BE2C (cell line): Measurements from ENCODE around the gene RNF181.

ENCODE experiments used
- DNase-seq: peaks from one replicate; pipeline ENCODE4 v3.0.0-alpha.2; 2020
- H3K27me3 ChIP-seq: fragments of 250-450 bp; sonication (Bioruptor Pico); 2 replicates; pipeline ENCODE4 v1.5.1; 2020; ENCODE audit warnings: mild to moderate bottlenecking
- H3K36me3 ChIP-seq: fragments of 250-450 bp; sonication (Bioruptor Pico); 2 replicates; pipeline ENCODE4 v1.5.1; 2020; ENCODE audit warnings: mild to moderate bottlenecking
- H3K4me1 ChIP-seq: fragments of 250-450 bp; sonication (Bioruptor Pico); 2 replicates; pipeline ENCODE4 v1.5.1; 2020
- H3K4me3 ChIP-seq: 2 replicates; pipeline ENCODE4 v1.5.1; 2011; ENCODE audit warnings: low read depth, low read length
- H3K9me3 ChIP-seq: fragments of 250-450 bp; sonication (Bioruptor Pico); 2 replicates; pipeline ENCODE4 v1.5.1; 2020
- CTCF ChIP-seq: IDR thresholded peaks from 2 replicates; pipeline ENCODE4 v1.5.1; 2012; ENCODE audit warnings: mild to moderate bottlenecking, low read depth, low read length

Gene RNF181

GRCh38 chr2:85549095-85549494 is 46.5 kb upstream of the RNF181 start:
- no peak for DNase-seq
- Histone ChIP-seq H3K4me1 (no peaks in the 10 kb centered on the region), H3K27me3 (peaks cover 3% of the 10 kb centered on the region; the same call in 1 of the 2 replicates), H3K4me3 (no peak overlapping the region), H3K36me3 (peaks cover 18% of the 10 kb centered on the region), H3K9me3 (no peaks in the 10 kb centered on the region)
- TF ChIP-seq CTCF = no peak

GRCh38 chr2:85549826-85550225 is 45.7 kb upstream of the RNF181 start:
- H3K4me3 ChIP-seq = no peak overlapping the region
- no peaks in the 10 kb centered on the region for H3K9me3 ChIP-seq
- H3K27me3 ChIP-seq = peaks cover 3% of the 10 kb centered on the region; the same call in 1 of the 2 replicates
- no peak for TF ChIP-seq CTCF
- peaks cover 11% of the 10 kb centered on the region for H3K36me3 ChIP-seq
- no peak for DNase-seq
- H3K4me1 ChIP-seq = no peaks in the 10 kb centered on the region

GRCh38 chr2:85550486-85550885 is 45.1 kb upstream of the RNF181 start:
- Histone ChIP-seq H3K9me3 (no peaks in the 10 kb centered on the region), H3K4me3 (no peak overlapping the region), H3K4me1 (no peaks in the 10 kb centered on the region), H3K27me3 (peaks cover 3% of the 10 kb centered on the region; the same call in 1 of the 2 replicates), H3K36me3 (peaks cover 4% of the 10 kb centered on the region)
- DNase-seq = no peak
- no peak for TF ChIP-seq CTCF

- H3K4me1 ChIP-seq = no peaks in the 10 kb centered on the region
- TF ChIP-seq CTCF = peak; percentile 73
- H3K27me3 ChIP-seq = no peaks in the 10 kb centered on the region
- H3K4me3 ChIP-seq = no peak overlapping the region
- DNase-seq = peak; percentile 68
- H3K9me3 ChIP-seq = no peaks in the 10 kb centered on the region
- H3K36me3 ChIP-seq = no peaks in the 10 kb centered on the region; the same call in 1 of the 2 replicates
Measured at GRCh38 chr2:85551698-85552678, 43.6 kb upstream of the RNF181 start.

GRCh38 chr2:85553184-85553583 is 42.4 kb upstream of the RNF181 start:
- Histone ChIP-seq H3K4me3 (no peak overlapping the region), H3K36me3 (no peaks in the 10 kb centered on the region; the same call in 1 of the 2 replicates), H3K27me3 (no peaks in the 10 kb centered on the region), H3K9me3 (no peaks in the 10 kb centered on the region), H3K4me1 (no peaks in the 10 kb centered on the region)
- DNase-seq = no peak
- TF ChIP-seq CTCF = no peak
